ENCODE measurements around the gene AP3D1. TPM values are rescaled to one million over a fixed set of nuclear protein-coding genes. Genes with fewer than 3 reads are reported as not detected.

AP3D1 gene
- total RNA-seq, 1 donor from 2014 or later, result 162 TPM

- H3K9me3 Mint-ChIP-seq (ENCODE audit: unreplicated experiment), result no peaks in the 10 kb centered on the region
- Histone ChIP-seq H3K36me3 (ENCODE audit: insufficient read depth, low read length) (peaks cover 15% of the 10 kb centered on the region), H3K27me3 (ENCODE audit: insufficient read depth, low read length) (no peaks in the 10 kb centered on the region), H3K9me3 (ENCODE audit: insufficient read depth, low read depth, low read length) (no peaks in the 10 kb centered on the region), H2AFZ (ENCODE audit: low read depth, low read length) (no peak overlapping the region), H3K9ac (ENCODE audit: low read length) (no peak overlapping the region), H4K20me1 (ENCODE audit: insufficient read depth, low read length) (peaks cover 91% of the 10 kb centered on the region), H3K4me3 (ENCODE audit: insufficient read depth, low read depth, low read length) (no peak overlapping the region), H3K4me2 (ENCODE audit: low read length) (no peak overlapping the region), H3K79me2 (ENCODE audit: insufficient read depth, low read length) (peaks cover 22% of the 10 kb centered on the region), H3K4me1 (ENCODE audit: insufficient read depth, low read length) (no peaks in the 10 kb centered on the region), H3K27ac (ENCODE audit: low read depth, low read length) (no peak overlapping the region)
- no peaks in the 10 kb centered on the region for H3K27me3 Mint-ChIP-seq (ENCODE audit: low read depth, unreplicated experiment)
- no peaks in the 10 kb centered on the region for H3K4me1 Mint-ChIP-seq (ENCODE audit: low read depth, unreplicated experiment)
- DNase-seq (ENCODE audit: low read depth), result no peak
- peaks cover 8% of the 10 kb centered on the region for H3K36me3 Mint-ChIP-seq (ENCODE audit: low read depth, unreplicated experiment)
- no peak for TF ChIP-seq CTCF (IDR thresholded peaks at IDR 0.05; ENCODE audit: insufficient read depth, low read depth, low read length)
- no peak for TF ChIP-seq EZH2 (IDR thresholded peaks at IDR 0.05; ENCODE audit: insufficient read depth, low read length)
- no peak overlapping the region for H3K4me3 Mint-ChIP-seq (ENCODE audit: unreplicated experiment)
- H3K27ac Mint-ChIP-seq (ENCODE audit: unreplicated experiment), result no peak overlapping the region
- FAIRE-seq, result no peak
These were observed 28.4 kb downstream of the AP3D1 start for GRCh38 chr19:2122982-2123381.

- Histone ChIP-seq H3K4me2 (ENCODE audit: low read length) (no peak overlapping the region), H3K36me3 (ENCODE audit: insufficient read depth, low read length) (peaks cover 15% of the 10 kb centered on the region), H3K27ac (ENCODE audit: low read depth, low read length) (no peak overlapping the region), H3K27me3 (ENCODE audit: insufficient read depth, low read length) (no peaks in the 10 kb centered on the region), H3K4me3 (ENCODE audit: insufficient read depth, low read depth, low read length) (no peak overlapping the region), H3K9ac (ENCODE audit: low read length) (no peak overlapping the region), H2AFZ (ENCODE audit: low read depth, low read length) (no peak overlapping the region), H3K79me2 (ENCODE audit: insufficient read depth, low read length) (peaks cover 15% of the 10 kb centered on the region), H4K20me1 (ENCODE audit: insufficient read depth, low read length) (peaks cover 91% of the 10 kb centered on the region), H3K4me1 (ENCODE audit: insufficient read depth, low read length) (no peaks in the 10 kb centered on the region), H3K9me3 (ENCODE audit: insufficient read depth, low read depth, low read length) (no peaks in the 10 kb centered on the region)
- TF ChIP-seq CTCF (IDR thresholded peaks at IDR 0.05; ENCODE audit: insufficient read depth, low read depth, low read length) (no peak), EZH2 (IDR thresholded peaks at IDR 0.05; ENCODE audit: insufficient read depth, low read length) (no peak)
- no peak overlapping the region for H3K27ac Mint-ChIP-seq (ENCODE audit: unreplicated experiment)
- no peaks in the 10 kb centered on the region for H3K27me3 Mint-ChIP-seq (ENCODE audit: low read depth, unreplicated experiment)
- DNase-seq (ENCODE audit: low read depth), result no peak
- FAIRE-seq, result no peak
- H3K4me3 Mint-ChIP-seq (ENCODE audit: unreplicated experiment), result no peak overlapping the region
- H3K36me3 Mint-ChIP-seq (ENCODE audit: low read depth, unreplicated experiment), result peaks cover 8% of the 10 kb centered on the region
- no peaks in the 10 kb centered on the region for H3K9me3 Mint-ChIP-seq (ENCODE audit: unreplicated experiment)
- H3K4me1 Mint-ChIP-seq (ENCODE audit: low read depth, unreplicated experiment), result no peaks in the 10 kb centered on the region
These were observed 29.1 kb downstream of the AP3D1 start for GRCh38 chr19:2122251-2122650.

- TF ChIP-seq EZH2 (IDR thresholded peaks at IDR 0.05; ENCODE audit: insufficient read depth, low read length), result no peak
- TF ChIP-seq CTCF (IDR thresholded peaks at IDR 0.05; ENCODE audit: insufficient read depth, low read depth, low read length), result no peak
- H4K20me1 ChIP-seq (ENCODE audit: insufficient read depth, low read length), result peaks cover 91% of the 10 kb centered on the region
- H3K27me3 ChIP-seq (ENCODE audit: insufficient read depth, low read length), result no peaks in the 10 kb centered on the region
- H2AFZ ChIP-seq (ENCODE audit: low read depth, low read length), result no peak overlapping the region
- Mint-ChIP-seq H3K4me3 (ENCODE audit: unreplicated experiment) (no peak overlapping the region), H3K36me3 (ENCODE audit: low read depth, unreplicated experiment) (peaks cover 8% of the 10 kb centered on the region), H3K27me3 (ENCODE audit: low read depth, unreplicated experiment) (no peaks in the 10 kb centered on the region), H3K4me1 (ENCODE audit: low read depth, unreplicated experiment) (no peaks in the 10 kb centered on the region), H3K27ac (ENCODE audit: unreplicated experiment) (no peak overlapping the region), H3K9me3 (ENCODE audit: unreplicated experiment) (no peaks in the 10 kb centered on the region)
- FAIRE-seq (no peak), DNase-seq (ENCODE audit: low read depth) (no peak)
- peaks cover 15% of the 10 kb centered on the region for H3K36me3 ChIP-seq (ENCODE audit: insufficient read depth, low read length)
- H3K27ac ChIP-seq (ENCODE audit: low read depth, low read length), result no peak overlapping the region
- H3K4me2 ChIP-seq (ENCODE audit: low read length), result no peak overlapping the region
- no peak overlapping the region for H3K9ac ChIP-seq (ENCODE audit: low read length)
- no peaks in the 10 kb centered on the region for H3K4me1 ChIP-seq (ENCODE audit: insufficient read depth, low read length)
- H3K4me3 ChIP-seq (ENCODE audit: insufficient read depth, low read depth, low read length), result no peak overlapping the region
- no peaks in the 10 kb centered on the region for H3K9me3 ChIP-seq (ENCODE audit: insufficient read depth, low read depth, low read length)
- H3K79me2 ChIP-seq (ENCODE audit: insufficient read depth, low read length), result peaks cover 10% of the 10 kb centered on the region
These were observed 29.8 kb downstream of the AP3D1 start for GRCh38 chr19:2121416-2122051.

All from astrocyte (in vitro differentiated cells and primary cell).